GM18502 (cell line): ENCODE results near the gene HERPUD1.
"Not testable (repeated sequence)": the region's sequence is repeated elsewhere in the genome, so short reads cannot be mapped to it uniquely, and the experiment has no call there.

Source experiments
- ATAC-seq: cut with Tn5 transposase; IDR thresholded peaks from one replicate; pipeline ENCODE4 v1.9.1; 2021; ENCODE audit warnings: mild to moderate bottlenecking; ENCODE audit not compliant: unreplicated experiment, poor library complexity

Gene HERPUD1

GRCh38 chr16:56974549-56975300 lies 42.8 kb downstream of the HERPUD1 start:
- no peak for ATAC-seq

GRCh38 chr16:56975714-56976113 lies 43.8 kb downstream of the HERPUD1 start:
- no peak for ATAC-seq

GRCh38 chr16:56977216-56977615 lies 45.3 kb downstream of the HERPUD1 start:
- ATAC-seq = no peak

GRCh38 chr16:56977823-56978430 lies 46.0 kb downstream of the HERPUD1 start:
- ATAC-seq = no peak

- no peak for ATAC-seq
Observed at GRCh38 chr16:56980201-56980535, 48.2 kb downstream of the HERPUD1 start.

GRCh38 chr16:56980792-56981724 lies 49.1 kb downstream of the HERPUD1 start:
- no peak for ATAC-seq

- ATAC-seq = no peak
Observed at GRCh38 chr16:56981729-56982271, 49.9 kb downstream of the HERPUD1 start.

- no peak for ATAC-seq
Observed at GRCh38 chr16:56982695-56983094, 50.8 kb downstream of the HERPUD1 start.

- no peak for ATAC-seq
Observed at GRCh38 chr16:56983211-56983751, 51.3 kb downstream of the HERPUD1 start.

GRCh38 chr16:56984639-56985038 lies 52.7 kb downstream of the HERPUD1 start:
- no peak for ATAC-seq

- no peak for ATAC-seq
Observed at GRCh38 chr16:56985288-56985961, 53.5 kb downstream of the HERPUD1 start.

GRCh38 chr16:56985962-56986360 lies 54.0 kb downstream of the HERPUD1 start:
- no peak for ATAC-seq

- ATAC-seq = no peak
Observed at GRCh38 chr16:56986361-56986760, 54.4 kb downstream of the HERPUD1 start.

- ATAC-seq = not testable (repeated sequence)
Observed at GRCh38 chr16:56986908-56987307, 55.0 kb downstream of the HERPUD1 start.

GRCh38 chr16:56987692-56988091 lies 55.8 kb downstream of the HERPUD1 start:
- no peak for ATAC-seq

GRCh38 chr16:56988161-56988947 lies 56.4 kb downstream of the HERPUD1 start:
- no peak for ATAC-seq

- ATAC-seq = peak; percentile 85
Observed at GRCh38 chr16:56988948-56989945, 57.3 kb downstream of the HERPUD1 start, which contains the start of gene NLRC5. TSS of gene NLRC5 (plus strand) at chr16:56989557. CDS start at chr16:57020713, 31,156 bp downstream.

GRCh38 chr16:56989988-56990387 lies 58.0 kb downstream of the HERPUD1 start:
- no peak for ATAC-seq
